Nephron progenitor cell (in vitro differentiated cells): Measurements from ENCODE around the gene BTNL8.

ENCODE experiments used
- DNase-seq: peaks from one replicate; pipeline ENCODE4 v3.0.0; 2021
- H3K27ac Mint-ChIP-seq: 2 replicates; pipeline ENCODE4 v1.8.0; 2021; ENCODE audit warnings: mild to moderate bottlenecking, moderate library complexity, mixed read lengths
- H3K27me3 Mint-ChIP-seq: 2 replicates; pipeline ENCODE4 v1.8.0; 2021; ENCODE audit warnings: mild to moderate bottlenecking, low read depth, mixed read lengths; ENCODE audit not compliant: poor library complexity
- H3K36me3 Mint-ChIP-seq: 2 replicates; pipeline ENCODE4 v1.8.0; 2021; ENCODE audit warnings: low read depth, mixed read lengths
- H3K4me1 Mint-ChIP-seq: 2 replicates; pipeline ENCODE4 v1.8.0; 2021; ENCODE audit warnings: mixed read lengths
- H3K4me3 Mint-ChIP-seq: 2 replicates; pipeline ENCODE4 v1.8.0; 2021; ENCODE audit warnings: mild to moderate bottlenecking, moderate library complexity, mixed read lengths
- H3K9me3 Mint-ChIP-seq: 2 replicates; pipeline ENCODE4 v1.8.0; 2021; ENCODE audit warnings: mild to moderate bottlenecking, moderate library complexity, mixed read lengths
- CTCF ChIP-seq: fragments of 200-600 bp; sonication (generic); IDR thresholded peaks from 2 replicates; pipeline ENCODE4 v1.5.0; 2021; ENCODE audit warnings: antibody characterized with exemption

Gene BTNL8

GRCh38 chr5:180898621-180899246, at the start of gene BTNL8:
Gene BTNL8 (plus strand): TSS chr5:180899159. CDS start chr5:180899311, 152 bp downstream.
- Mint-ChIP-seq H3K4me3 (no peak within 1 kb of the TSS), H3K27me3 (peaks cover 20% of the 10 kb centered on the region), H3K36me3 (no peaks in the 10 kb centered on the region), H3K27ac (no peak within 1 kb of the TSS), H3K4me1 (no peaks in the 10 kb centered on the region), H3K9me3 (peaks cover 31% of the 10 kb centered on the region)
- TF ChIP-seq CTCF = no peak
- no peak for DNase-seq

GRCh38 chr5:180849827-180850226, 49.1 kb upstream of the BTNL8 start:
- H3K4me3 Mint-ChIP-seq = no peak overlapping the region
- peaks cover 12% of the 10 kb centered on the region for H3K27me3 Mint-ChIP-seq
- H3K36me3 Mint-ChIP-seq = peaks cover 99% of the 10 kb centered on the region
- no peak overlapping the region for H3K27ac Mint-ChIP-seq
- peaks cover 98% of the 10 kb centered on the region for H3K9me3 Mint-ChIP-seq
- TF ChIP-seq CTCF = no peak
- no peaks in the 10 kb centered on the region for H3K4me1 Mint-ChIP-seq
- no peak for DNase-seq

GRCh38 chr5:180850434-180851078, 48.4 kb upstream of the BTNL8 start:
- no peak overlapping the region for H3K27ac Mint-ChIP-seq

GRCh38 chr5:180852495-180852894, 46.5 kb upstream of the BTNL8 start:
- no peak for DNase-seq
- Mint-ChIP-seq H3K36me3 (peaks cover 100% of the 10 kb centered on the region), H3K27ac (no peak overlapping the region), H3K27me3 (peaks cover 11% of the 10 kb centered on the region), H3K4me1 (peaks cover 5% of the 10 kb centered on the region), H3K4me3 (no peak overlapping the region), H3K9me3 (peaks cover 100% of the 10 kb centered on the region)
- no peak for TF ChIP-seq CTCF

More at GRCh38 chr5:180850434-180851078, 48.4 kb upstream of the BTNL8 start:
- Mint-ChIP-seq H3K4me1 (no peaks in the 10 kb centered on the region), H3K27me3 (peaks cover 12% of the 10 kb centered on the region), H3K4me3 (no peak overlapping the region), H3K9me3 (peaks cover 100% of the 10 kb centered on the region), H3K36me3 (peaks cover 100% of the 10 kb centered on the region)
- no peak for DNase-seq
- TF ChIP-seq CTCF = no peak

GRCh38 chr5:180853121-180853847, 45.7 kb upstream of the BTNL8 start:
- Mint-ChIP-seq H3K36me3 (peaks cover 99% of the 10 kb centered on the region), H3K4me1 (peaks cover 5% of the 10 kb centered on the region), H3K27me3 (peaks cover 11% of the 10 kb centered on the region), H3K9me3 (peaks cover 96% of the 10 kb centered on the region), H3K4me3 (no peak overlapping the region), H3K27ac (no peak overlapping the region)
- TF ChIP-seq CTCF = no peak
- DNase-seq = no peak
